K562 (cell line): Measurements from ENCODE around the gene ZSCAN25. TPM values are rescaled to one million over a fixed set of nuclear protein-coding genes. Genes with fewer than 3 reads are reported as not detected.

ENCODE experiments used
- NEUROD1 ChIP-seq: fragments of 150-350 bp; IDR thresholded peaks from 2 replicates; pipeline ENCODE4 v1.6.1; 2014; ENCODE audit warnings: borderline replicate concordance, low read length, low read depth; ENCODE audit not compliant: partially characterized antibody
- RBBP5 ChIP-seq: fragments of 200-600 bp; sonication (generic); IDR thresholded peaks from 2 replicates; pipeline ENCODE4 v1.6.1; 2012; ENCODE audit warnings: borderline replicate concordance, mild to moderate bottlenecking, low read length, control low read depth, inconsistent platforms; ENCODE audit not compliant: insufficient read depth, poor library complexity, severe bottlenecking
- SAFB2 ChIP-seq: fragments of 200-400 bp; formaldehyde crosslinking; IDR thresholded peaks from 2 replicates; pipeline ENCODE4 v1.6.1; 2018; ENCODE audit warnings: borderline replicate concordance, low read length, low read depth, moderate library complexity; ENCODE audit not compliant: severe bottlenecking
- ZC3H4 ChIP-seq: sonication (generic); formaldehyde crosslinking; IDR thresholded peaks from 2 replicates; pipeline ENCODE4 v1.9.0; 2021; ENCODE audit warnings: missing genetic modification reagents, borderline replicate concordance
- ZNF124 ChIP-seq: sonication (generic); formaldehyde crosslinking; IDR thresholded peaks from 2 replicates; pipeline ENCODE4 v1.8.1; 2022; ENCODE audit warnings: missing genetic modification reagents
- polyA plus RNA-seq, 8 experiments: library from polyadenylated mRNA; depleted of rRNA in 4 of 8; stranded (reverse) in 5 of 8; unstranded in 3 of 8; fragments of >200 nt; fragmentation: Nextera tagmentation in 2 of 8; fragmentation: Illumina TruSeq in 1 of 8; extraction: Ambion mirVana in 2 of 8; extraction: Trizol in 1 of 8; gene quantifications; 2 replicates each; pipeline versions ENCODE4 v1.2.1 to v1.2.3, GENCODE V29; 2011 to 2014; ENCODE audit warnings: inconsistent platforms in 1 of 8, missing spikeins in 1 of 8
- total RNA-seq, 7 experiments: library from RNA; depleted of rRNA in 6 of 7; stranded (reverse); fragments of >200 nt in 6 of 7; fragmentation: Illumina TruSeq in 2 of 7; extraction: Trizol in 2 of 7; gene quantifications; 2 replicates each; pipeline versions ENCODE4 v1.2.1 to v1.2.3, GENCODE V29; 2011 to 2021; ENCODE audit warnings: low replicate concordance in 1 of 7
- TF ChIP-seq, protein P1 (sequence below), 2 experiments: IDR thresholded peaks in 1 of 2; conservative IDR thresholded peaks in 1 of 2; 2 replicates each; pipeline ENCODE4 v1.6.1; 2016; ENCODE audit warnings: low read depth in 2 of 2, mild to moderate bottlenecking in 1 of 2, missing compliant biosample characterization in 1 of 2, missing genetic modification characterization in 1 of 2, moderate library complexity in 1 of 2
- TF ChIP-seq, protein P2 (sequence below), 2 experiments: fragments of 450-650 bp; formaldehyde crosslinking in 1 of 2; IDR thresholded peaks; 2 replicates each; pipeline versions ENCODE4 v1.4.0 to v1.6.1; 2014 to 2020; ENCODE audit warnings: mild to moderate bottlenecking in 2 of 2, borderline replicate concordance in 1 of 2, low read depth in 1 of 2
- TF ChIP-seq, protein P3 (sequence below): fragments of 450-650 bp; IDR thresholded peaks from 2 replicates; pipeline ENCODE4 v1.6.1; 2016; ENCODE audit warnings: low read depth, mild to moderate bottlenecking, moderate library complexity
- TF ChIP-seq, protein P4 (sequence below): fragments of 450-650 bp; IDR thresholded peaks from 2 replicates; pipeline ENCODE4 v1.7.1; 2018; ENCODE audit warnings: mild to moderate bottlenecking, low read depth; ENCODE audit not compliant: partially characterized antibody

Gene ZSCAN25
- total and polyA plus RNA-seq, 9 of the 15 experiments (the other 6 are each of a cell fraction or from before 2014, with no cell fraction given): 0.94 to 18.4 (median 12.8) TPM

DNA sequence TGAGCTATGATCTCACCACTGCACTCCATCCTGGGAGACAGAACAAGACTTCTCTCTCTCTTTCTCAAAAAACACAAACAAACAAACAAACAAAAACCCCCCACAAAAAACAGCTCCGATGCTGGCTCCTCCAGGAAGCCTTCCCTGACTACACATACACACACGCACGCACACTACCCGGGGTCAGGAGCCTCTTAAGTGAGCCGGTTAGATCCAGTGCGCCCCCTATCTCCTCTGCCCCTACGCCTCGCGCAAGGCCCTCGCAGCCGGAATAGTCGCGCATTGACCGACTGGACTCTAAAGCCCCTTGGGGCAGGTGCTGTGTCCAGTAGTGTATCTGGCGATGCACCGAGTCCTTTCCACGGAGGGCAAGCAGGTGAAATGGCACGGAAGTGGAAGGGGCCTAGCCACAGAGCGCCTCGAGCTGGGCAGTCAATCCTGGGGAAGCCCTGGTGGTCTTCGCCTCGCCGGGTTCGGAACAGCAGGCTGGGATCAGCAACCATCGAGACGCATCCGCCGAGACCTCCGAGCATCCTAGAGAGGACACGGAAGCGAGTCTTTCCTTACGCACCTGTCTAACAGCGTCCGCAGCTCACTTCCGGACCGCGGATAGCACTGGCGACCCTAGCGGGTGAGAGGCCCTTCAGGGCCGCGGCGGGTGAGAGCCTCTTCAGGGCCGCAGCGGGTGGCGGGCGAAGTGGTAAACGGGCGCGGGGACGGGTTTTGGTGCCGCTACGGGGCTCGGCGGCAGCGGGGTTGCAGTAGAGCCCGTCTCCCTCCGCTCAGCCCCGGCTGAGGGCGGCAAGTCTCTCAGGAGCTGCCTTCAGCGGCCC, at the start of gene ZSCAN25 (continued):
- TF ChIP-seq ZC3H4 (no peak), SAFB2 (no peak), ZNF124 (CRISPR knock-in tag) (no peak), NEUROD1 (peak; percentile 56), RBBP5 (peak; percentile 97)
- TF ChIP-seq, protein P1, sequence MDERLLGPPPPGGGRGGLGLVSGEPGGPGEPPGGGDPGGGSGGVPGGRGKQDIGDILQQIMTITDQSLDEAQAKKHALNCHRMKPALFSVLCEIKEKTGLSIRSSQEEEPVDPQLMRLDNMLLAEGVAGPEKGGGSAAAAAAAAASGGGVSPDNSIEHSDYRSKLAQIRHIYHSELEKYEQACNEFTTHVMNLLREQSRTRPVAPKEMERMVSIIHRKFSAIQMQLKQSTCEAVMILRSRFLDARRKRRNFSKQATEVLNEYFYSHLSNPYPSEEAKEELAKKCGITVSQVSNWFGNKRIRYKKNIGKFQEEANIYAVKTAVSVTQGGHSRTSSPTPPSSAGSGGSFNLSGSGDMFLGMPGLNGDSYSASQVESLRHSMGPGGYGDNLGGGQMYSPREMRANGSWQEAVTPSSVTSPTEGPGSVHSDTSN (CRISPR knock-in tag; IDR thresholded peaks at IDR 0.05; ENCODE audit: low read depth): no peak
- TF ChIP-seq, protein P1 (tag; conservative IDR thresholded peaks at IDR 0.05; ENCODE audit: low read depth): no peak
- TF ChIP-seq, protein P2, sequence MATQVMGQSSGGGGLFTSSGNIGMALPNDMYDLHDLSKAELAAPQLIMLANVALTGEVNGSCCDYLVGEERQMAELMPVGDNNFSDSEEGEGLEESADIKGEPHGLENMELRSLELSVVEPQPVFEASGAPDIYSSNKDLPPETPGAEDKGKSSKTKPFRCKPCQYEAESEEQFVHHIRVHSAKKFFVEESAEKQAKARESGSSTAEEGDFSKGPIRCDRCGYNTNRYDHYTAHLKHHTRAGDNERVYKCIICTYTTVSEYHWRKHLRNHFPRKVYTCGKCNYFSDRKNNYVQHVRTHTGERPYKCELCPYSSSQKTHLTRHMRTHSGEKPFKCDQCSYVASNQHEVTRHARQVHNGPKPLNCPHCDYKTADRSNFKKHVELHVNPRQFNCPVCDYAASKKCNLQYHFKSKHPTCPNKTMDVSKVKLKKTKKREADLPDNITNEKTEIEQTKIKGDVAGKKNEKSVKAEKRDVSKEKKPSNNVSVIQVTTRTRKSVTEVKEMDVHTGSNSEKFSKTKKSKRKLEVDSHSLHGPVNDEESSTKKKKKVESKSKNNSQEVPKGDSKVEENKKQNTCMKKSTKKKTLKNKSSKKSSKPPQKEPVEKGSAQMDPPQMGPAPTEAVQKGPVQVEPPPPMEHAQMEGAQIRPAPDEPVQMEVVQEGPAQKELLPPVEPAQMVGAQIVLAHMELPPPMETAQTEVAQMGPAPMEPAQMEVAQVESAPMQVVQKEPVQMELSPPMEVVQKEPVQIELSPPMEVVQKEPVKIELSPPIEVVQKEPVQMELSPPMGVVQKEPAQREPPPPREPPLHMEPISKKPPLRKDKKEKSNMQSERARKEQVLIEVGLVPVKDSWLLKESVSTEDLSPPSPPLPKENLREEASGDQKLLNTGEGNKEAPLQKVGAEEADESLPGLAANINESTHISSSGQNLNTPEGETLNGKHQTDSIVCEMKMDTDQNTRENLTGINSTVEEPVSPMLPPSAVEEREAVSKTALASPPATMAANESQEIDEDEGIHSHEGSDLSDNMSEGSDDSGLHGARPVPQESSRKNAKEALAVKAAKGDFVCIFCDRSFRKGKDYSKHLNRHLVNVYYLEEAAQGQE (IDR thresholded peaks at IDR 0.05; ENCODE audit: borderline replicate concordance): peak; percentile 94
- TF ChIP-seq, protein P2 (CRISPR knock-in tag; IDR thresholded peaks at IDR 0.05; ENCODE audit: low read depth): peak; percentile 67
- TF ChIP-seq, protein P3, sequence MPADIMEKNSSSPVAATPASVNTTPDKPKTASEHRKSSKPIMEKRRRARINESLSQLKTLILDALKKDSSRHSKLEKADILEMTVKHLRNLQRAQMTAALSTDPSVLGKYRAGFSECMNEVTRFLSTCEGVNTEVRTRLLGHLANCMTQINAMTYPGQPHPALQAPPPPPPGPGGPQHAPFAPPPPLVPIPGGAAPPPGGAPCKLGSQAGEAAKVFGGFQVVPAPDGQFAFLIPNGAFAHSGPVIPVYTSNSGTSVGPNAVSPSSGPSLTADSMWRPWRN: 0 out of 2 replicates have a peak, but pooled peaks have one; percentile 10
- TF ChIP-seq, protein P4, sequence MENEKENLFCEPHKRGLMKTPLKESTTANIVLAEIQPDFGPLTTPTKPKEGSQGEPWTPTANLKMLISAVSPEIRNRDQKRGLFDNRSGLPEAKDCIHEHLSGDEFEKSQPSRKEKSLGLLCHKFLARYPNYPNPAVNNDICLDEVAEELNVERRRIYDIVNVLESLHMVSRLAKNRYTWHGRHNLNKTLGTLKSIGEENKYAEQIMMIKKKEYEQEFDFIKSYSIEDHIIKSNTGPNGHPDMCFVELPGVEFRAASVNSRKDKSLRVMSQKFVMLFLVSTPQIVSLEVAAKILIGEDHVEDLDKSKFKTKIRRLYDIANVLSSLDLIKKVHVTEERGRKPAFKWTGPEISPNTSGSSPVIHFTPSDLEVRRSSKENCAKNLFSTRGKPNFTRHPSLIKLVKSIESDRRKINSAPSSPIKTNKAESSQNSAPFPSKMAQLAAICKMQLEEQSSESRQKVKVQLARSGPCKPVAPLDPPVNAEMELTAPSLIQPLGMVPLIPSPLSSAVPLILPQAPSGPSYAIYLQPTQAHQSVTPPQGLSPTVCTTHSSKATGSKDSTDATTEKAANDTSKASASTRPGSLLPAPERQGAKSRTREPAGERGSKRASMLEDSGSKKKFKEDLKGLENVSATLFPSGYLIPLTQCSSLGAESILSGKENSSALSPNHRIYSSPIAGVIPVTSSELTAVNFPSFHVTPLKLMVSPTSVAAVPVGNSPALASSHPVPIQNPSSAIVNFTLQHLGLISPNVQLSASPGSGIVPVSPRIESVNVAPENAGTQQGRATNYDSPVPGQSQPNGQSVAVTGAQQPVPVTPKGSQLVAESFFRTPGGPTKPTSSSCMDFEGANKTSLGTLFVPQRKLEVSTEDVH: peak; percentile 94
